Spleen (tissue), 7 donors: ENCODE data around the gene ARFIP1.

ENCODE experiments used
- CTCF ChIP-seq, 11 experiments: fragments of 200-600 bp in 7 of 11; fragments of 450-650 bp in 4 of 11; sonication (generic) in 4 of 11; IDR thresholded peaks in 8 of 11; conservative IDR thresholded peaks in 3 of 11; 1 replicate in 7 of 11; 2 replicates in 4 of 11; pipeline versions ENCODE4 v1.4.0 to v1.8.0; 2016 to 2021; ENCODE audit warnings: antibody characterized with exemption in 11 of 11, inconsistent platforms in 4 of 11, mild to moderate bottlenecking in 1 of 11
- POLR2A ChIP-seq, 3 donors: fragments of 450-650 bp; IDR thresholded peaks; one replicate each; pipeline ENCODE4 v1.5.1; 2017; ENCODE audit warnings: antibody characterized with exemption in 3 of 3, mild to moderate bottlenecking in 1 of 3
- POLR2AphosphoS5 ChIP-seq, 3 donors: sonication (generic); formaldehyde crosslinking; IDR thresholded peaks; one replicate each; pipeline ENCODE4 v1.5.1; 2017; ENCODE audit warnings: antibody characterized with exemption in 3 of 3
- donor health status: DM: no; HTN: no; CAD: no; lungs with moderate emphysema.
- donor health status: DM: no; HTN: no; CAD: no.
- donor health status: DM: no; HTN: no; CAD: no.

DNA sequence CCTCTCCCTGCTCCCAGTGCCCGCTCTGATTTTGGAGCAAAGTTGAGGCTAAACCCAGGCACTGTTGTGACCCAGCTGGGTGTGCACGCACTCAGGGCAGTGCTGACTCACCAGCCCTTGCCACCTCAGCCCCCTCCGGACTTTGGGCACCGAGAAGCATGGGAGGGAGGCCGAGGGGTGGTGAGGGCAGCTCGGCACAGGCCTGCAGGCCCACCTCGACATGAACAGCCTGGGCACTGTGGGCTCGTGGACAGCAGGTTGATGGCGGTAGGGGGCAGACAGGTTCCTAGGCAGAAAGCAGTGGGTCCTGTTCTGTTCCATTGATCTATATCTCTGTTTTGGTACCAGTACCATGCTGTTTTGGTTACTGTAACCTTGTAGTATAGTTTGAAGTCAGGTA lies 31.1 kb upstream of the ARFIP1 start:
- TF ChIP-seq POLR2AphosphoS5 (IDR thresholded peaks at IDR 0.05), result no peak
- TF ChIP-seq CTCF (IDR thresholded peaks at IDR 0.05 in 8 of 11, conservative IDR thresholded peaks at IDR 0.05 in 3 of 11), result no peak
- TF ChIP-seq POLR2A (IDR thresholded peaks at IDR 0.05), result no peak
